GM12878 (cell line): ENCODE data around the gene BRWD1.

ENCODE experiments used
- ATF3 ChIP-seq: IDR thresholded peaks from 2 replicates; pipeline ENCODE4 v1.6.1; 2011; ENCODE audit warnings: low read depth, mild to moderate bottlenecking, low read length, moderate library complexity, borderline replicate concordance; ENCODE audit errors: extremely low read depth
- BRCA1 ChIP-seq: IDR thresholded peaks from 2 replicates; pipeline ENCODE4 v1.6.1; 2011; ENCODE audit warnings: low read depth, low read length, improper control_type of control experiment
- CEBPB ChIP-seq, 2 experiments: fragments of 150-350 bp in 1 of 2; IDR thresholded peaks; 2 replicates each; pipeline ENCODE4 v1.6.1; 2012 to 2014; ENCODE audit warnings: low read depth in 2 of 2, low read length in 2 of 2, borderline replicate concordance in 1 of 2, inconsistent platforms in 1 of 2
- CHD2 ChIP-seq: IDR thresholded peaks from 2 replicates; pipeline ENCODE4 v1.6.1; 2011; ENCODE audit warnings: low read depth, low read length, improper control_type of control experiment, borderline replicate concordance
- CTCF ChIP-seq, 3 experiments: IDR thresholded peaks in 2 of 3; conservative IDR thresholded peaks in 1 of 3; 2 replicates each; pipeline ENCODE4 v1.5.1; 2011; ENCODE audit warnings: low read depth in 3 of 3, low read length in 3 of 3, mild to moderate bottlenecking in 3 of 3, control low read depth in 2 of 3, moderate library complexity in 2 of 3, inconsistent platforms in 1 of 3, mixed read lengths in 1 of 3; ENCODE audit not compliant: control insufficient read depth in 2 of 3, insufficient read depth in 1 of 3; ENCODE audit errors: extremely low read depth in 1 of 3
- EZH2 ChIP-seq: IDR thresholded peaks from 2 replicates; pipeline ENCODE4 v1.6.1; 2012; ENCODE audit warnings: low read depth, mild to moderate bottlenecking, control low read depth, inconsistent platforms, low read length, borderline replicate concordance; ENCODE audit not compliant: control insufficient read depth
- GABPA ChIP-seq: IDR thresholded peaks from 2 replicates; pipeline ENCODE4 v1.6.1; 2014; ENCODE audit warnings: antibody characterized with exemption, low read depth, mild to moderate bottlenecking, inconsistent platforms
- HDAC2 ChIP-seq: fragments of 200-600 bp; sonication (generic); IDR thresholded peaks from 2 replicates; pipeline ENCODE4 v1.6.1; 2017
- KDM1A ChIP-seq: fragments of 200-600 bp; sonication (generic); IDR thresholded peaks from 2 replicates; pipeline ENCODE4 v1.6.1; 2016; ENCODE audit warnings: borderline replicate concordance
- MTA3 ChIP-seq: IDR thresholded peaks from 2 replicates; pipeline ENCODE4 v1.6.1; 2012; ENCODE audit warnings: low read length, inconsistent platforms, borderline replicate concordance
- POLR2A ChIP-seq: IDR thresholded peaks from 2 replicates; pipeline ENCODE4 v1.6.1; 2011; ENCODE audit warnings: low read depth, mild to moderate bottlenecking, low read length
- SKIL ChIP-seq: fragments of 450-650 bp; IDR thresholded peaks from 2 replicates; pipeline ENCODE4 v1.6.1; 2017; ENCODE audit warnings: mild to moderate bottlenecking, low read depth, inconsistent platforms; ENCODE audit not compliant: poor library complexity, severe bottlenecking
- ZBTB11 ChIP-seq: fragments of 450-650 bp; formaldehyde crosslinking; IDR thresholded peaks from 2 replicates; pipeline ENCODE4 v1.5.0; 2022; ENCODE audit warnings: mild to moderate bottlenecking, missing genetic modification characterization
- ZNF687 ChIP-seq: fragments of 450-650 bp; IDR thresholded peaks from 2 replicates; pipeline ENCODE4 v1.6.1; 2017; ENCODE audit warnings: mild to moderate bottlenecking, moderate library complexity

- TF ChIP-seq CEBPB (IDR thresholded peaks at IDR 0.05; ENCODE audit: borderline replicate concordance in 1 of 2, low read depth in 2 of 2, low read length in 2 of 2) = no peak
- no peak for TF ChIP-seq MTA3
- TF ChIP-seq ZNF687 = no peak
- no peak for TF ChIP-seq HDAC2
- no peak for TF ChIP-seq GABPA
- TF ChIP-seq EZH2 = no peak
- TF ChIP-seq ATF3 = no peak
- TF ChIP-seq ZBTB11 = no peak
- TF ChIP-seq CTCF (IDR thresholded peaks at IDR 0.05 in 2 of 3, conservative IDR thresholded peaks at IDR 0.05 in 1 of 3; ENCODE audit: control insufficient read depth in 2 of 3, extremely low read depth in 1 of 3, insufficient read depth in 1 of 3, low read depth in 3 of 3, low read length in 3 of 3) = no peak
- TF ChIP-seq CHD2 = no peak
- no peak for TF ChIP-seq BRCA1
- no peak for TF ChIP-seq SKIL
- TF ChIP-seq KDM1A = no peak
- no peak for TF ChIP-seq POLR2A
Measured at GRCh38 chr21:39265603-39266002, 47.8 kb downstream of the BRWD1 start.
